GM18526 (cell line): ENCODE measurements around the gene HEATR5A.

ENCODE experiments used
- POLR2A ChIP-seq: IDR thresholded peaks from 3 replicates; pipeline ENCODE4 v1.6.1; 2011; ENCODE audit not compliant: insufficient read length; ENCODE audit errors: extremely low read depth

Gene HEATR5A

DNA sequence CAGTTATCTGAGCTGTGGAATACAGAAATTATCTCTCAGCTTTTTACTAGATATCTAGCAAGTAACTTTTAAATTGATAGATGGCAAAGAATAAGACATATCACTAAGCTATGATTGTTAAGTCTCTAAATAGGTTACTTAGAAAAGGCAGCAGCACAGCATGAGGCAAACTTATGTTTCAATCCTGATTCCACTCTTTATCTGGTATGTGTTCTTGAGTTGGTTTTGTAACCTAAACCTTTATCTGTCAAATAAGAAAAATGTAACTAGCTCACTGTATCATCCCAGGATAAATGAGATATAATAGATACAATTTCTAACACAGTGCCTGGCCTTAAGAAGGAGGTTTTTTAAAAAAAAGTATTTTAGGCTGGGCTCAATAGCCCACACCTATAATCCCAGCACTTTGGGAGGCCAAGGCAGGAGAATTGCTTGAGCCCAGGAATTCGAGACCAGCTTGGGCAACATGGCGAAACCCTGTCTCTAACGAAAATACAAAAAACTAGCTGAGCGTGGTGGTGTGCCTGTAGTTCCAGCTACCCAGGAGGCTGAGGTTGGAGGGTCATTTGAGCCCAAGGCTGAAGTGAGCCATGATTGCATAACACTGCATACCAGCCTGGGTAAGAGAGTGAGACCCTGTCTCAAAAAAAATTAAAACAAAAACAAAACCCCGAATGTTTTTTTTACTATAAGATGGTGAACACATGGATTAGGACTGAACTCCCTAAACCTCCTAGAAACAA lies 56.8 kb downstream of the HEATR5A start:
- no peak for TF ChIP-seq POLR2A

DNA sequence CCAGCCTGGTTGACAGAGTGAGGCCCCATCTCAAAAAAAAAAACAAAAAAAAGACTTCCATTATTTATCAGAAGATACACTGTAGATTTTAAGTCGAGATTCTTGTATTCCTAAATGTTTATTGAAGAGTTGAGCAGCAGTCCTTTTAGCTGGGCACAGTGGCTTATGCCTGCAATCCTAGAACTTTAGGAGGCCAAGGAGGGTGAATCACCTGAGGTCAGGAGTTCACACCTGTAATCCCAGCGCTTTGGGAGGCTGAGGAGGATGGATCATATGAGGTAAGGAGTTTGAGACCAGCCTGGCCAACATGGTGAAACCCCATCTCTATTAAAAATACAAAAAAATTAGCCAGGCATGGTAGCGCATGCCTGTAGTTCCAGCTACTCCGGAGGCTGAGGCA lies 57.6 kb downstream of the HEATR5A start:
- no peak for TF ChIP-seq POLR2A

DNA sequence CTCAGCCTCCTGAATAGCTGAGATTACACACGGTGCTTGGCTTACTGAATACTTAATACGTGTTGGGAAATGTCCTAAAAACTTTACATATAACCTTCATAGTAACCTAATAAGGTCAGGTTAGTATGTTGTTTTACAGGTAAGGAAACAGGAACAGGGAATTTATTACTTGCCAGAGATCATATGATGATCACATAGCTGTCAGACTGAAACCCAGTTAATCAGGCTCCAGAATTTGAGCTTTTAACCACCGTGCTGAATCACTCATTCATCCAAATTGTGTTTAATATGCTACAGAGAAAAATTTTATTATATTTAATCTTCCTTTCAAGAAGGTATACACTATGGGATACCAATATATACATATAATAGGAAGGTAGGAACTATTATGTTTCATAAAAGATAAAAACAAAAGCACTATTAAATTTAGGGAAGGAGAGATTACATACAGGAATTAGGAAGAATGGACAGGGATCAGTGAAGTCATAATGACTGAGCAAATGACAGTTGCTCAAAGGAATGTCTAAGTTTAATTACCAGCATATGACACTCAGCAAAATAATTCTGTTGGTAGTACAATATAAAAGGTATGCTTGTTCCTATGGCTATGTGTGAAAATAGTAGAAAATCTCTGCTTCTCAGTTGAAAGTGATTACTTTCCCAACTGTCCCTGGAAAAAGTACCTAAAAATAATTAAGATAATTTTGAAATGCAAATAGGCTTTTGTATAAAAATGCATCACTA lies 59.3 kb downstream of the HEATR5A start:
- no peak for TF ChIP-seq POLR2A

DNA sequence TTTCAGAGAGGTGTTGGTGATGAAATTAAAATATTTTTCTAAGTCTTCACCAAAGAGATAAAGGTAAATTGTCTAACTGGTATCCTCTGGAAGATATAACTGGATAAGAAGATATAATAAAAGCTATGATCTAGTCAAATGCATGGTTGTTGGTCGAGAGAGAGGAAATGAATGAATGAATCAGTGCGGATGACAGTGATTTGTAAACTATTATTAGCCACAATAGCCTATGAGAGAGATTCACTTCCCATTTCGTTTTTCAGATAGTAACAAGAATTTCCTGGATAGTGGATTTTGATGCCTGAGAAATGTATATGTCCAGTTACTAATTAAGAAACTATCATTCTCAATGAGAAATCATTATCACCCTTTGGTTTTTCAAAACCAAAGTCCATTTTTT lies 63.1 kb downstream of the HEATR5A start:
- no peak for TF ChIP-seq POLR2A

DNA sequence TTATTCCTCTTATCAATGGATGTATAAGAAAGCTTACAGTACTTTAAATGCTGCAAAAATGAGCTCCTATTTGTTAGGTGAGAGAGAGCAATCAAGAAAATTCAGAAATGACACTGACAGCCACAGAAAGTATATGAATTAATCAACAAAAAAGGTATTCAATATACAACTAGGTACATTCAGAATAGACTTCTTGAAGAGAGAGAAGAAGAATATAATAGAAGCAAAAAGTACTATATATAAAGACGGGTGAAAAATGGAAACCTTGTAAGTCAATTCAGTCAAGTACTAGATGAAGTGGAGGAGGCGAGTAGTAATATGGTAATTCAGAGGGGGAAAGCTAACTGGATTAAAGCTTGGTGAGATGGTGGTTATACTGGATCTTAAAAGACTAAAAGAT lies 74.3 kb downstream of the HEATR5A start:
- no peak for TF ChIP-seq POLR2A

DNA sequence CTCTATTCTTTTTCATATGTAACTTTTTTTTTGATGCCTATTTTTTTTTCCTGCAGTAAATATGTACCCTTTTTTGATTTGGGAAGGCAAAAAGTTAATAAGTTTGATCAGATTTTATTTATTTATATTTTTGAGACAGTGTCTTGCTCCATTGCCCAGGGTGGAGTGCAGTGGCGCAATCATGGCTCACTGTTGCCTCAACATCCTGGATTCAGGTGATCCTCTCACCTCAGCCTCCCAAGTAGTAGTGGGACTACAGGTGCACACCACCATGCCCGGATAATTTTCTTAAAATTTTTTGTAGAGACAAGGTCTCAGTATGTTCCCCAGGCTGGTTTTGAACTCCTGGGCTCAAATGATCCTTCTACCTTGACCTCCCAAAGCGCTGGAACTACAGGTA lies 79.1 kb downstream of the HEATR5A start:
- TF ChIP-seq POLR2A: no peak

DNA sequence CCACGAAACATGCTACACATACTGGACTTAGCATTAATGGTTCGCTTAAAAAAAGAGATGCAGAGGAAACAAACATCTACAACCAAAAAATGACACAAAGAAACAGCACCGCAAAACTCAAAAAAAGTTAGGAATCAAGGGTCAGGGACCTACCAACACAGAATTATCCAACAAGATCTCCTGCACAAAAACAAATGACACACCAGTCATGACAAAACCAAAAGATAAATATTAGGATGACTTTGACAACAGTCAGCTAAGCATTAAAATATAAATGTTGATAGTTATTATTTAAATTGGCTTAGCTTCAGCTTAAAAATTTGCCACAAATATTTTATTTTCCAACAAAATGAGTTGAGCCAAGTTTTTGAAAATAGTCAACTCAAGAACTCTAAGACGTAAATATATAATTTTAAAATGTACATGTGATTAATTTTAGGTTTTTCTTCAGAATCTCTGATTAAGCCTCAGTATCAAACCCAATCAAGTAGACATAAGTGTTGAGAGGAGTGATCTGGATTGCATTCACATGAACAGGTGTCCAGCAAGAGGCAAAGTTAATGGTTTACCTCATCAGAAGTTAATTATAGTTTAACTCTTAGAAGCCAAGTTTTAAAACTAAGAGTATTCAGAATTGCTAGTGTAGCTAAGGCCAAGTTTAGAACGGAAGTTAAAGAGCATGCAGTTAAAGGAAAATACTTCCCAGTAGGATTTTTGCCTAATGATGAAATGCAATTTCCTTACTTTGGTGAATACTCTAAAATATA lies 79.9 kb downstream of the HEATR5A start:
- no peak for TF ChIP-seq POLR2A

DNA sequence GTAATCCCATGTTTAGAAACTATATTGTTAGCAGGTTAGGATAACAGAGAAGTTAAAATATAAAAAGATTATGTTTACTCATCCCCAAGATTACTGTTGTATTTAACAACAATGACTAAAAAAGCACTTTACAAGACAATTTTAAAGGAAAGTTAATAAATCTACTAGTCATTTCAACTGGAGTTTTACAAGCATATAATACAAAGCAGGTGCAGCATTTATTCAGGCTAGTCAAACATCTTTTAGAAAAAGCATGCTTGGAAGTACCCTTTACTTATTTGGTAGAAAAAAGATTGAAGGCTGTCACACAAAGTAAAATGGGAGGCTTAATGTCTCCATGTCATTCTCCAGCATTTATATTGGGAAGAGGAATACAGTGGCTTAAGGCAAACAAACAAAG lies 80.6 kb downstream of the HEATR5A start:
- no peak for TF ChIP-seq POLR2A

DNA sequence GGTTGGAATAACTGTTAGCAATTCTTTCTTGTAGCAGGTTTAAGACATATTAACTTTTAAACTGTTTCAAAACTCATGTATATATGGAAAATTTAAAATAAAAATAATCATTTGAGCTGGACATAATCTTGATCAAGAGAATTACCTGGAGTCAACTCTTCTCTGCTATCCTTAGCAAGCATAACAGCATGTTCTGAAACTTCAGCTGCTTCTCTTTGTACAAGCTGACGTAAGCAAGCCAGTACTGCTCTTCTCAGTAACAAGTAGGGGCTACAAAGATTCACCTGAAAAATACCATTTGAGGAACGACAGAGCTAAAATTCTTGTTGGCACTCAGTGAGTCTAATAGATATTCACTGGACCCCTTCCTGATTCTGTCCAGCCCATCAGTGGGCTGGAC lies 83.0 kb downstream of the HEATR5A start:
- TF ChIP-seq POLR2A: no peak

DNA sequence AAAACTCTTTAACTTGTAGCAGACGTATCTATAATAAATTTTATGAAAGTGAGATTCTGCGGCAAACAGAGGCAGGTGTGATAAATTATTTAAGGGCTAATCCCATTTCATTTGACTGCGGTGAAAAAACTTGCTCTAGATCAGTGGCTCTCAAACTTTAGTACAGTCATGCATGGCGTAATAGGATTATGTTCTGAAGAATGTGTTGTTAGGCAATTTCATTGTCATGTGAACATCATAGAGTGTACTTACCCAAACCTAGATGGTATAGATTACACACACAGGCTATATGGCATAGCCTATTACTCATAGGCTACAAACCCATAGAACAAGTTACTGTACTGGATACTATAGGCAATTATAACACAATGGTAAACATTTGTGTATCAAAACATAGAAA lies 83.7 kb downstream of the HEATR5A start:
- no peak for TF ChIP-seq POLR2A

DNA sequence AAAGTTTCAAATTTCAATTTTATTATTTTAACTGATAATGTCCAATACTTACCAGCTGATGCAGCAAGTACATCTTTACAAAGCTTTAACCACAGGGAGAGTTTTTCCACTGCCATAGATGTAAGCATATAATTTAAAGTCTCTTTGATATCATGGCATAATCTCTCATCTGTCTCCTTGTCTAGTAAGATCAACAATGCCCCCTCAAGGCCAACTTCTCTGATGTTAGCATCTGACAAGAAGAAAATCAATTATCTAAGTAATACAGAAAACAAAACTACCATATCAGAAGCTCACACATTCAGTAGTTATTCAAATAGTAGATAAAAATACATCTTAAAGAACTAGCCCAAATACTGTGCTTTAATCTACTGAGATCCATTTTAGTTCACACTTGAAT lies 94.2 kb downstream of the HEATR5A start:
- TF ChIP-seq POLR2A: no peak

DNA sequence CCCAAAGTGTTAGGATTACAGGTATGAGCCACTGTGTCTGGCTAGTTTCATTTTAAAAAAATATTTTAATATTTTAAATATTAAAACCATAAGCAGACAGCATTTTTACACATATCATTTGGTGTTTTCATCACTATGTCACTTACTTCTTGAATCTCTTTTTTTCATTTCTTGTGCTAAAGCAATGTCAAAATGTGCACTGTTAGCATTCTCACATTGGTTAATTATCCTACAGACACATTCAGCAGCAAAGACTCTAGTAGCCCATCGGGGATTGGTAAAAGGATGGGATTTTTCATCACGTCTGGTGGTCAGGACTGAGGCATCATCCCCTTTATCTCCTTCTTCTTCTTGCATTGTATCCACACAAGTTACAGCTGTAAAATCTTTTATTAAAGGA lies 96.9 kb downstream of the HEATR5A start:
- TF ChIP-seq POLR2A: no peak

DNA sequence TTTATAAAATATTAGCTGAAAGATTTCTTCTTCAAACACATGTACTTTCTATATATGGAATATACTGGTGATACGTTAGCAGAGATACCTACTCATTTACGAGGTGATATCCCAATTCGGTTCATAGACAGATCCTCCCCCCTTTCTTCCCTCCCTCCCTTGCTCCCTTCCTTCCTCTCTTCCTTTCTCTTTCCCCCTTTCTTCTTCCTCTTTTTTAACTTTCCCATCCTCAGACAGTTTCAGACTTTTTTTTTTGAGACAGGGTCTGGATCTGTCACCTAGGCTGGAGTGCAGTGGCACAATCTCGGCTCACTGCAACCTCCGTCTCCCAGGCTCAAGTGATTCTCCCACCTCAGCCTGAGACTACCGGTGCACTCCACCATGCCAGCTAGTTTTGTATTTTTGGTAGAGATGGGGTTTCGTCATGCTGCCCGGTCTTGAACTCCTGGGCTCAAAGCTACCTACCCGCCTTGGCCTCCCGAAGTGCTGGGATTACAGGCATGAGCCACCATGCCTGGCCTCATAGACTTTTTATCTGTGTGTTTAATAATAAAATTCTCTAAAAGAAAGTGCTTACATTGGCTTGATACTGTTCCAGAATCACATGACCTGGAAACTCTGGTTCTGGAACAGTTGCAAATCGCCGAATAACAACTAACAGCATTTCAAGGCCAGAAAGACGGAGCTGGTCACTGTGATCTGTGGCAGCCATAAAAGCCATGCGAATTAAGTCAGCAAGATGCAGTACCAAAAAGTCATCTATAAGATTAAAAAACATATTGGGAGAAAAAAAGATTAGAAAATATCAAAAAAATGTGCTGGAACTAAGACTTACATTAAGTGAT lies 99.2 kb downstream of the HEATR5A start:
- TF ChIP-seq POLR2A: no peak

DNA sequence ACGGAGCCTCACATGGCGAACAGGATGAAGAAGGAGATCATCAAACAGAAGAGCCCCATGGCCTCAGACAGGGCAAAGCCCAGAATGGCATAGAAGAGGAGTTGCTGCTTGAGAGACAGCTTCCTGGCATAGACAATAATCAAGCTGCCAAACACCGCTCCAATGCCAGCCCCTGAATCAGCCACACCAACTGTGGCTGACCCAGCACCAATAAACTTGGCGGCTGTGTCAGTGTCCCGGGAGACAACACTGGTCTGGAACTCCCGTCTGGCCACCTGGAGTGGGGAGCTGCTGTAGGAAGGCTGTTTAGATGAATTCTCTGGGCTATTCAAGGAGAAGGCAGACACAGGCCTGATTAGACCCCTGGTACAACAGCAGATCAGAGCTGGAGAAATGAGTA lies 100.1 kb downstream of the HEATR5A start:
- TF ChIP-seq POLR2A: no peak

DNA sequence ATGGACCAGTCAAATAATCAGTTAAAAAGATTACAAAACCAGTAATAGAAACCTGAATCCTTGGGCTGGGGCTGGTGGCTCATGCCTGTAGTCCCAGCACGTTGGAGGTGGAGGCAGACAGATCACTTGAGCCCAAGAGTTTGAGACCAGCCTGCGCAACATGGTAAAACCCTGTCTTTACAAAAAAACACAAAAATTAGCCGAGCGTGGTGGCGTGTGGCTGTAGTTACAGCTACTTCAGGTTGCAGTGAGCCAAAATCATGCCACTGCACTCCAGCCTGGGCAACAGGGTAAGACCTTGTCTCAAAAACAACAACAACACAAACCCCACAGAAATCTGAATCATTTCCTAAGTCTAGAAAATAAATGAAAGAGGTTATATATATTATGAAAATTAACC lies 100.6 kb downstream of the HEATR5A start:
- no peak for TF ChIP-seq POLR2A
